HT1080 (cell line): ENCODE measurements around the gene CER1. TPM values are rescaled to one million over a fixed set of nuclear protein-coding genes. Genes with fewer than 3 reads are reported as not detected.
"Not testable (repeated sequence)": the region's sequence is repeated elsewhere in the genome, so short reads cannot be mapped to it uniquely, and the experiment has no call there.

ENCODE experiments used
- DNase-seq: peaks from one replicate; pipeline ENCODE4 v3.0.0-alpha.2; 2015; ENCODE audit warnings: low read depth
- total RNA-seq: library from RNA; depleted of rRNA; stranded (reverse); fragments of >200 nt; shearing (Covaris generic); gene quantifications from 2 replicates; pipeline ENCODE4 v1.2.3, GENCODE V29; 2014

The CER1 gene
- total RNA-seq, 1 experiment from 2014 or later: not detected

DNA sequence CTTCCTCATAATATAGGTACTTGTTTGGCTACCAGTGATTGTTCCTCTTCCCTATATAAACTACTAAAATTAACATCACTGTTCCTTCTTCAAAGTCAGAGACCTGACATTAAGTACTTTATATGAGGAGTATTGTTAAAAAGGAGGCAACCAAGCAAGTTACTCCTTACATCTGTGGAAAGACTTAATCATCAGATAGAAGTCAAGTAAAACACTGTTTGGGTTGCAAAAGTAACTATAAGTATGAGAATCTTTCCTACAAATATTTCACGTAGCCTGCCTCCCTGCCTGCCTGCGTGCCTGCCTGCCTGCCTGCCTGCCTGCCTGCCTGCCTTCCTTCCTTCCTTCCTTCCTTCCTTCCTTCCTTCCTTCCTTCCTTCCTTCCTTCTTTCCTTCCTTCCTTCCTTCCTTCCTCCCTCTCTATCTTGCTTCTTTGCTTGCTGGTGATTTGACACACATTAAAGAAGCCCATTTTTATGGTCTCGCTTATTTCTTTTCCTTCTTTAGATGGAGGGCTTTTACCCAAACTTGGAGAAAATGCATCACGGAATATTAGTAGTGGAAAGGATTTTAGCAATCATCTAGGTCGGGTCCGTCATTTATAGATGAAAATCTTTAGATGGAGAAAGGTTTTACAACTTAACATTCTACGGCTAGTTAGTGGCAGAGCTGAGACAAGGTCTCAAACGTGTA, 3.2 kb downstream of the CER1 start:
- no peak for DNase-seq

DNA sequence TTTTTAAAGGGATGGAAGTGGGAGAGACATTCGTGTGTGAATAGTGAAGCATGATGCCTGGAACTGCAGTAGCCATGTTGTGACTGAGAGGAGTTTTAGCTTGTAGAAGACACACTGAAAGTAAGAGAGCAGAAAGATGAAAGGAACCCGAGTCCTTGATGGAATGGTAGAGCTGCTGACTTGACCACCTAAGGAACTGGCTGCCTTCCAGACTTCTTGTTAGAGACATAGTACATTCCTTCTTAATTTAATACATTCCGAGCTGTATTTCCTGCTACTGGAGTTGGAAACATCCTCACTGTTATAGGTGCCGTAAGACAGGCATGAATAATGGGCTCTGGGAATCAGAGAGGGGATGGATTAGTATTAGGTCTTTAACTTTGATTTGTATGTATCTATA, 7.4 kb downstream of the CER1 start:
- DNase-seq: peak; percentile 5

DNA sequence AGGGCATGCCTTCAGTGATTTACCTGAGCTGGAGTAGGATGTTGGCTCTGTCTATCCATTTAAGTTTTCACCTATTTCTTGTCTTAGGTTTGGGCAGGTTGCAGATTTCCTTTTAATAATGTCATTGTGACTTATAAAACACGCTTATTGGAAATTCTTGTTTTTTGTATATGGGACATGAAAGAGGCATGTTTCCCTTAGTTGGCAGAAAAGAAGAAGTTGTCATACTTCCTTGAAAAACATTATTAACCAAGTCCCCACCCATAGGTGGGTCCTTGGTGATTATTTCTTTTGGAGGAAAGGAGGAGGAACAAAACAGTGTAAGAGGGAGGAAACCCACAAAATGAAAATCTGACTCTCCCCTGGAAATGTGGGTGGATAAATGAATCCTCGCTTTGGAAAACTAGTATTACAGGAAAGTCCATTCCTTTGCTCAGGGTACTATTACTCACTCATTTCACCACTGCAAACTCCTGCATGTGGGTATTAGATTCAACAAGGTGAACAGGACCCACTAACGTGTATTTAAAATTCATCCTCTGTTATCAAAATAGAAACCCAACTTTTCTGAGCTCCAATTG, 9.3 kb downstream of the CER1 start:
- DNase-seq: no peak

DNA sequence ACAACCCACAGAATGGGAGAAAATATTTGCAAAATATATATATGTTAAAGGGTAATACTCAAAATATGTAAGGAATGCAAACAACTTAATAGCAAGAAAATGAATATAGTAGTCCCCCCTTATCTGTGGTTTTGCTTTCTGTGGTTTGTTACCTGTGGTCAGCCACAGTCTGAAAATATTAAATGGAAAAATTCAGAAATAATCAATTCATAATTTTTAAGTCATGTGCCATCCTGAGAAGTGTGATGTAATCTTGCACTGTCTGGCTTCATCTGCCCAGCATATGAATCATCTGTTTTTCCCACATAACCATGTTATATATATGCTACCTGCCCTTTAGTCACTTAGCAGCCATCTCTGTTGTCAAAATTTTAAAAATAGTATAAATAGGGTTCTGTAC, 11.7 kb downstream of the CER1 start:
- DNase-seq: peak; percentile 45

DNA sequence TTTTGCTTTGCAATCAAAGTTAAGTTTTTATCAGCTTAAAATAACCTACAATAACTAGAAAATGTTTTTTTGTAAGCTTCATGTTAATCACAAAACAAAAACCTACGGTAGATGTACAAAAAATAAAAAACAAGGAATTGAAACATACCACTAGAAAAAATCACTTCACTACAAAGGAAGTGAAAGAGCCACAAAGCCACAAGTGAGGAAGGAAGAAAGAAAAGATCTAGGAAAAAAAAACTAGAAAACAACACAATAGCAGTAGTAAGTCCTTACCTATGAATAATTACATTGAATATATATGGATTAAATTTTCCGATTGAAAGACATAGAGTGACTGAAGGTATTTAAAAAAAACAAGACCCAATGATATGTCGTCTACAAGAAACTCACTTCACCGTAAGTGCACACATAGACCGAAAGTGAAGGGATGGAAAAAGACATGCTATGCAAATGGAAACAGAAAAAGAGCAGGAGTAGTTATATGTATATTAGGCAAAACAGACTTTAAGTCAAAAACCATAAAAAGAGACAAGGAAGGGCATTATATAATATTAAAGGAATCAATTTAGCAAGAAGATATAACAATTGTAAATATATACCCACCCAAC, 15.9 kb downstream of the CER1 start:
- DNase-seq: no peak

DNA sequence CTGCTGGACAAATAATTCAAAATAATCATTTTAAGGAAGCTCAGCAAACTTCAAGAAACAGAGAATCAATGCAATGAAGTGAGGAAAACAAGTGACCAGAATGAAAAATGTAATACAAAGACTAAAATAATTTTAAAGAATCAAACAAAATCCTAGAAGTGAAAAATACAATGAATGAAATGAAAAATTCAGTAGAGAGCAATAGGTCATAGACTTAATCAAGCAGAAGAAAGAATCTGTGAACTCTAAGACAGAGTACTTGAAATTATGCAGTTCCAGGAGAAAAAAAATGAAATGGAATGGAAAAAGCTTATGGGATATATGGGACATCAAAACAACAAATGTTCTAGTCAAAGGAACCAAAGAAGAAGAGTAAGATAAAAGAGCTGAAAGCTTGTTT, 17.5 kb downstream of the CER1 start:
- DNase-seq: no peak

DNA sequence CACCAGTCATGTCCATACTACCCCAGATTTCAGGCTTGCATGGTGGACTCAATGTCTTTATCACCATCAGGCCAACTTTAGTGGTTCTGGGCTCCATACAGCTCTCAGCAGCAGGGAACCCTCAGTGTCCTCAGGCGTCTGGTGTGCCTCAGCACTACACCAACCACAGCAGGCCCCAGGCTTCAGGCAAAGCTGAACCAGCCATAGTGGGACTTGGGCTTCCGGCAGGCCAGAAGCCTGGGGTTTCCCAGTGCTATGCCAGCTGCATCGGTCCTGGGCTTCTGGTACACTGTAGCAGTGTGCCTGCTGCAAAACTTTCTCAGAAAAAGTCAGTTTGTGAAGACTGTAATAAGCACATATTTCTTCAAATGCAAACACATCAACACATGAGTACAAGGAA, 18.3 kb downstream of the CER1 start:
- DNase-seq: no peak

DNA sequence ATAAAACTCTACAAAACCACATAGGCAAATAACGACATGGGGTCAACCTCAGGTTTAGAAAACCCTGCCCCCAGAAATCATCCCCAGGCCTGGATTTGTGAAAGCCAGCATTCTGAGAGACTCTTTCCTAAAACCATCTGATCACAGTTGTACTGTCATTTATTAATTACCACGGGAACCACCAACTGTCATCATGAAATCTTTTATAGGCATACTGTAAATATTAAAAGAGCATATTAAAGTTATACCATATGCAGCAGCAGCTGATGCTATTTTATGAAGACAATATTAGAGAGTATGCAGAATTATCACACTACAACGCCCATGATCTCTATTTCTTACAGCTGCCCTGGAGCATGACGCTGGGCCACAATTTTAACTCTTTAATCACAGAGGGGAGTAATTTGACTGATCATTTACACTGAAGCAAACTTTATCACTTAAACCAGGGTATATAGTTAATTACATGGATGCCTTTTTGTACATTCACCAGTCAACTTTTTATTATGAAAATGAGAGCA, 20.3 kb downstream of the CER1 start:
- no peak for DNase-seq

DNA sequence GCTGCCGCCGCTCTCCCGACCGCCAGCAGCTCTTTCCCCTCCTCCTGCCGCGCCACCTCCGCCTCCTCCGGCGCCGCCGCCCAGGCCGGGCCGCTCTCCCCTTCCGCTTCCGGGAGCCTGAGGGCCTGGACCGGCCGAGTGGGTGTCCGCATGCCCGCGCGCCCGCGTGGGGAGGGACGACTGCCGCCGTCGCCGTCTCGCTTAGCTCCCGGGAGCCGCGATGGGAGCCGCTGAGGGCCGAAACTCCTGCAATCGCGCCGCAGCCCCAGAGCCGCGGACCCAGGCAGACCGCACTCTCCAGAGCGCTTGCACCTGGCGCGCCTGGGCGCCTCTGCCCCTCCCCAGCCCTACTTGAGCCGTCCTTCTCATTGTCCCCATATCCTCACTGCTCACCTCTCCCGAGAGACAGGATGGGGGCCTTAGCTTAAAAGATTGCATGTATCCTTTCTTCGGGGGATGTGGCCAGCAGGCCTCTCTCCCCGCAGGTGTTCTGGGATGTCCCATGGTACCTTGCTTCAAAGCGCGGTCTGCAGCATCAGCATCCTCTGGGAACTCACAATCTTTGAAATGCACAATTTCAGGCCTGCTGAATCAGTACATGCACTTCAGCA, 29.2 kb downstream of the CER1 start, which contains the start of gene ZDHHC21:
Gene ZDHHC21 (minus strand): TSS at position 182 of the 611 bp plus-strand sequence. CDS start 19,092 bp downstream, outside the sequence.
- DNase-seq: peak; percentile 55

DNA sequence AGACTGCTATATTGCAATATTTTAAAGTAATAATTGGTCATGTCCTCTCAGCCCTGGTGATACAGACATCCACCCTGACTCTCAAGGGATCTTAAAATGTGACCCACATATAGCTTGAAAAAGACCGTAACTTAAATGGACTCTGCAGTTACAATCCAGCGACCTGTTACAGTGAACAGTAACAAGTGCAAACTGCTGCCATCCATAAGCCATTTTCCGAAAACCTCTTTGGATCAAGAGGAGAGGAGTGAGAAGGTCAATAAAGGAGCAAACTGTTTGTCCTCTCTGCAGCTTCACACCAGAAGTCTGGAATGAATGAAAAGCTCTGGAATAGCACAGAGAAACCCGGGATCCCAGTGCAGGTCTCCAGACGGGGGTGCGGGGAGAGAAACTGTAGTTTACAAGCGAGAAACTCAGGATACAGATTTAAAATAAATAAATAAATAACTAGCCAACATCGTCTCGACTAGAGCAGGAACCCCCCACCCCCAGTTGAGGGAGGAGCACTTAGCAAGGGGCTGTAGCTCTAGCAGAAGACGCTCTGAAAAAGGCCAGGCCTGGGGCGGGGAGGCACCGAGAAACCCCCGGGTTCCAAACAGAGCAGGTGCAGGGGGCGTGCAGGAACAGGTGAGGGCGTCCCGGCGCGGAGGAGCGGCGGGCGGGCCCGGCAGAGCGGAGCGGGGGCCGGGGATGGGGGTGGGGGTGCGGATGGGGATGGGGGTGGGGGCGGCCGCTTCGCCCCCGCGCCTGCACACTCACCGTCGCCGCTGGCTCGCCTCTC, 29.9 kb downstream of the CER1 start:
- DNase-seq: peak; percentile 16

DNA sequence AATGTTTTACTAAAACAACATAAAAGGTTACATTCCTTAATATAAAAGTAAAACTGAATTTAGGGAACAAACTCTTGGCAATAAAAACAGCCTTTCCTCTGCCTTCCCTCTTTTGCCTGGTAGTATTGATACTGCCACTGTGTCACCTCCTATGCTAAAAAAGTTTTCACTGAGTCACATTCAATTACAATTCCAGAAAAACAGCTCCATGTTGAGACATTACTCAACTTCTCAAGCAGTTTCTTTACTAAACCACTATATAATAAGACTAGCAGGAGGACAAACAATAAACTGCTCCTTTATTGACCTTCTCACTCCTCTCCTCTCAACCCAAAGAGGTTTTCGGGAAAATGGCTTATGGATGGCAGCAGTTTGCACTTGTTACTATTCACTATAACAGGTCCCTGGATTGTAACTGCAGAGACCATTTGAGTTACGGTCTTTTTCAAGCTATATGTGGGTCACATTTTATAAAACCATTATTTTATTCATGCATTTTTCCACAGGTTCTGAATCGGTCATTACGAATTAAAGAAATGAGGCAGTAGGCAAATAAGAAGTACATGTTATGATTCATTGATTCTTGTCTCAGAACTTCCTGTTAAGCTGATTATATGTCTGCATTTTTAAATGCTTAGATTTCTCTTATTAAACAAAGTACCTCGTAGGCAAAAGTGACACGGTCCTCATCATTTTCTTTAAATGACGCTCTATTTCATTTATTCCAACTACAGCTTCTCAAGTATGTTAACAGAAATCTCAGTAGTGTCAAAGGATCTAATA, 31.4 kb downstream of the CER1 start:
- DNase-seq: no peak

DNA sequence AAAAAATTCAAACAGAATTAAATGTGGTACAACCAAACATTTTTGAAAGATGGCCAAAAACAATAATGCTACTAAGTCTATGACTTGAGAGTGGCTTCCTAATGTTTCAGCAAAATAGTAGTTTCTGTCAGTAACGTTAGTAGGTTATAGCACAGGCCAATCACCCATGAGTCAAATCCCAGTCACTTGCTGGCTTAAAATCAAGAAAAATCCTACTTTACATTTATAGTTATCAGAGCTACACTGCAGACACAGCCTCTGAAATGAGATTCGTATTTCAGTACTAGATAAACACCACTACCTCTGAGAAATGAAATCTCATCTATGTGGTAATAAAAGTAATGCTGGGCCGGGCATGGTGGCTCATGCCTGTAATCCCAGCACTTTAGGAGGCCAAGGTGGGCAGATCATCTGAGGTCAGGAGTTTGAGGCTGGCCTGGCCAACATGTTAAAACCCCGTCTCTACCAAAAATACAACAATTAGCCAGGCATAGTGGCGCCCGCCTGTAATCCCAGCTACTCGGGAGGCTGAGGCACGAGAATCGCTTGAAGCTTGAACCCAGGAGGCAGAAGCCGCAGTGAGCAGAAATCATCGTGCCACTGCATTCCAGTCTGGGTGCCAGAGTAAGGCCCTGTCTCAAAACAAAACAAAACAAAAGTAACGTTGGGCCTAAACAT, 35.4 kb downstream of the CER1 start:
- DNase-seq: peak; percentile 81

DNA sequence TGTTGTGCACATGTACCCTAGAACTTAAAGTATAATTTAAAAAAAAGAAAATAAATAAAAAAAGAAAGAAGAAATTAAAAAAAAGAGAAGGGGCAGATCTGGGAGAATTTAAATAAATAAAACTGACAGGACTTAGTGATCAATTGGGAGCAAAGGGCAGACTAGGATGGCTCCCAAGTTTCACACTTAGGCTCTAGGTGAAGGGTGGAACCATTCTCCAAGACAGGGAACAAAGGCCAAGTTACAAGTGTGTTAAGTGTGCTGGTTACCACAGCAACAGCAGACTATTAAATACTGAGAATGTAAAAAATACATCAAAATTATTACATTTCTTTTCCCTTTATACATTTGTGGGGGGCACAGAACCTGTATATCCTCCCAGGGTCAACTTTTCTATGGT, 36.4 kb downstream of the CER1 start:
- DNase-seq: no peak

DNA sequence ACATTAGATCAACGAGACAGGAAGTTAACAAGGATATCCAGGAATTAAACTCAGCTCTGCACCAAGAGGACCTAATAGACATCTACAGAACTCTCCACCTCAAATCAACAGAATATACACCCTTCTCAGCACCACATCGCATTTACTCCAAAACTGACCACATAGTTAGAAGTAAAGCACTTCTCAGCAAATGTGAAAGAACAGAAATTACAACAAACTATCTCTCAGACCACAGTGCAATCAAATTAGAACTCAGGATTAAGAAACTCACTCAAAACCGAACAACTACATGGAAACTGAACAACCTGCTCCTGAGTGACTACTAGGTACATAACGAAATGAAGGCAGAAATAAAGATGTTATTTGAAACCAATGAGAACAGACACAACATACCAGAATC, 39.9 kb downstream of the CER1 start:
- DNase-seq: not testable (repeated sequence)

DNA sequence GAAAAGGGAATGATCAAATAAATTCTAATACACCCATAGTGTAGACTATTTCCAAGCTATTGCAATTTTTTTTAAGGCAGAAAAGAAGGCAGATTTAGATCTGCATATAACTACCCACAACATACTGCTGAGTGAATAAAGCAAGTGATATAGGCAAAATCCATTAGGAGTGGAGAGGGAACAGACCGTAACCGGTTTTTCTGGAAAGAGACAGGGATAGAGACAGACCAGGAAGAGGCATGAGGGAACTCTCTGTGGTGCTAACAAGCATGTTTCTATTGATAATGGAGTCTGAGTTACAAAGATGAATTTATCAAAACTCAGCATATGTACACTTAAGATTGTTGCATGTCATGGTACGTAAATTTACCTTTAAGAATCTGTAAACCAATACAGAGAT, 43.8 kb downstream of the CER1 start:
- DNase-seq: no peak

DNA sequence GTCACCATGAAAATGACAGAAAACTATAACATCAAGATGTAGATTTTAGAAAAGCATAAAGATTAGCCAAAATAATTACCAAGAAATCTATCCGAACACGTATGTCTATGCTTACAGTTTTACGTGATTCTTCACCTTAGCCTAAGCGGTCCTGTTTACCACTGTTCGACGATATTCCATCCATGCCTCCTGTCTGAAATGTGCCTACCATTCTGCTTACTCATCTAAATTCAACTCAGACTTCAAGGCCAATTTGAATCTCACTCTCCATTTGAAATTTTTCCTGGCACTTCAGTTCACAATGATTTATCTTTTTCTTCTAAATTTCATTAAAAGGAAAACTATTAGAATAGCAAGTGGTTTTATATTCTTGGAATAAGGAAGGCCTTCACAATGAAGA, 44.7 kb downstream of the CER1 start:
- no peak for DNase-seq

DNA sequence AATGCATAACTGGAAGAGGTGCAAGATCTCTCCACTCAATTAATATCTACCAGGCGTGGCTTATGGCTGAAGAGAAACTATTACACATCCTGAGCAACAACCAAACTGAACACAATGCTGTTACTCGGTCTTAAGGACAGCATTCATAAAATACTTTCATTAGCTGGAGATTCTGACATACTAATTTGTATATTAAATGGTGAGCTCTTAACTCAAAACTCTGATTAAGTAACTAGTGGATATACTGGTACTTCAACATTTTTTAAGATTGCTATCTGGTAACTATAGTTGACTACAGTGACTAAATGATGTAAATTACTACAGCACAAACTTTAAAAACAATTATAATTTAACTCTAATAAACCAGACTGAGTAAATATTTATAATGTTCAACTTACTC, 45.1 kb downstream of the CER1 start:
- no peak for DNase-seq

DNA sequence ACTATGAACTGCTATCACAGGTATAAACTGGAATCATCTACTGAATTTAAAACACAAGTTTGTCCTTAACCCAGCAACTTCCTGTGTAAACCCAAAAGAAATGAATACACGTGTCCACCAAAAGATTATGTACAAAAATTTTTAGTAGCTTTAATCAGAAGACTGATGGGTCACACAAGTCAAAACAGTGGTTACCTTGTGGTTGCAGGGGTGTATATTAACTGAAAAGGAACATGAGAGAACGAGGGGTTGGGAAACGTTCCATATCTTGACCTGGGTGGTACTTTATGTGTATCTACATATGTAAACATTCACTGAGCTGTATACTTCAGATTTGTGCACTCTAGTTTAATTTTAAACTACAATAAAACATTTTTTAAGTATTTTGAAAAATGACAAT, 47.9 kb downstream of the CER1 start:
- DNase-seq: no peak

DNA sequence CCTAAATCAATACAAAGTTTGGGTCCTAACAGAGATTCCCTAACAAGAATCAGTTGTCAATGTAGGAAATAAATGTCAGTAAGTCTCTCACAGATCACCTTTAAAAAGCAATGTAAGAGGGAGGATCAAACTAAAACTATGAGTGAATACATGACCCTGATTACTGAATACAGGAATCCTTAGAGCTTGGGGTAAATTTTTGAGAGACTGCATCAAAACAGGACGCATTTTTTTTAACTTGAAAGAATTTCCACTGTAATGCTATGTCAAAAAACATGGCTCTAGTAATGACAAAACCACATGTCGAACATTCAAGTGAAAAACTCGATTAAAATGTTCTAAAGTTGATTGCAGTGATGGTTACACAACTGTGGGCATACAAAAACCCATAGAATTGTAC, 51.2 kb downstream of the CER1 start:
- no peak for DNase-seq

DNA sequence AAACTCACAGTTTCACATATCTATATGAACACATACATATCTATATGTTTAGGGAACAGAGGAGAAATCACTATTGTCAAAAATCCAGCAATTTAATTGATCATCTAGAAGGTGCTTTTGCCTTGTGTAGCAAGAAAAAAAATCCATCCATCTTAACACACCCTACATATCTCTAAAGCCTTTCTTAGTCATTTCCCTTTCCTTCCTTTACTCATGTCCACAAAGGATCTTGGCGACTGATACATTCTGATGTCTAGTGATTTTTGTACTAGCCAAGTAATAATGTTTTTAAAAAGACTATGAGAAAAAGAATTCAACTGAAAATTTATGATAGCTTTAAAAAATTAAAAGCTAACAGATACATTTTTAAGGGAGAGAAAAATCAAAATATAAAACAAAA, 51.8 kb downstream of the CER1 start:
- DNase-seq: peak; percentile 69
